Suprapubic skin (tissue), 4 donors: ENCODE measurements around the gene PRCD.

Experiments used
- CTCF ChIP-seq, 2 donors: fragments of 200-600 bp in 1 of 2; fragments of 450-650 bp in 1 of 2; sonication (generic) in 1 of 2; IDR thresholded peaks; one replicate each; pipeline ENCODE4 v1.5.1; 2016 to 2019; ENCODE audit warnings: antibody characterized with exemption in 2 of 2, mild to moderate bottlenecking in 1 of 2, moderate library complexity in 1 of 2
- EP300 ChIP-seq: sonication (generic); formaldehyde crosslinking; IDR thresholded peaks from one replicate; pipeline ENCODE4 v1.6.1; 2017; ENCODE audit warnings: antibody characterized with exemption
- POLR2A ChIP-seq, 2 donors: fragments of 450-650 bp; IDR thresholded peaks; one replicate each; pipeline ENCODE4 v1.6.1; 2017; ENCODE audit warnings: antibody characterized with exemption in 2 of 2, mild to moderate bottlenecking in 2 of 2, moderate library complexity in 2 of 2
- POLR2AphosphoS5 ChIP-seq, 3 donors: sonication (generic); formaldehyde crosslinking; IDR thresholded peaks; one replicate each; pipeline ENCODE4 v1.6.1; 2017; ENCODE audit warnings: antibody characterized with exemption in 3 of 3

GRCh38 chr17:76504117-76504516 is 35.7 kb upstream of the PRCD start:
- no peak for TF ChIP-seq CTCF (IDR thresholded peaks at IDR 0.05)
- TF ChIP-seq POLR2A (IDR thresholded peaks at IDR 0.05), result no peak
- no peak for TF ChIP-seq POLR2AphosphoS5 (IDR thresholded peaks at IDR 0.05)
- no peak for TF ChIP-seq EP300
